NCI-H1436 treated with DMSO at 0.1 percent for 48 hours (cell line): ENCODE results near the gene IQCC.
A peak's percentile ranks its signal among the peaks of the same experiment; 100 is the strongest.

Experiments
- DNase-seq: peaks from one replicate; lab custom pipeline; 2025; lab: John Stamatoyannopoulos, UW

IQCC gene

DNA sequence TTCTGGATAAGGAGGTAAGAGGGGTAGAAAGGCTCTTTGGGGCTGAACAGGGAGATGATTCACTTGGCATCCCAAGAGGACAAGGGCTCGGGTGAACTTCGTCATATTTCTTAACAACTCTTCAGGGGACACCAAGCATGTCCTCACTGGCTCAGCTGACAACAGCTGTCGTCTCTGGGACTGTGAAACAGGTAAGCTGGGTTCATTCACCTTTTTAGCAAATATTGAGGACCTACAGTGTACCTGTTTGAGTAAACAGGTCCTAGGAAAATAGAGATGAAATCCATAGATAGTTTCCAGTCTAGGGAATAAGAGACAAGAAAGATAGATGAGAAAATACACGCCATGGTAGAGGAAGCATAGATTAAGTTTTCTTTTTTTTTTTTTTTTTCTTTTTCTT lies 18.8 kb downstream of the IQCC start:
- DNase-seq, result no peak

DNA sequence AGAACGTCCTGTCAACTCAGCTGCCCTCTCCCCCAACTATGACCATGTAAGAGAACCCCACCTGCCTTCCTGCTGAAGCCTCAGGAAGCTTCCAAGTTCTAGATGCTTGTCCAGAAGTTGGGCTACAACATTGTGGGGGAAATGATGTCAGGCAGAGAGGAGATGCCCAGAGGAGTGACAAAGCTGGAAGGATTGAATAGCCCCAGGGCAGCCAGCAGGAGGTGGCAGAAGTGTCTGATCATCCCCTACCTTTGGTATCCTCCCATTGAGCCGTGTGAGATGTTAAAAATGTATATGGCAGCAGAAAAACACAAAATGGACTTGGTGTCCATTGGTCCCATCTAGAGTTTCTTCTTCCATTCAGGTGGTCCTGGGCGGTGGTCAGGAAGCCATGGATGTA lies 23.3 kb downstream of the IQCC start:
- no peak for DNase-seq

DNA sequence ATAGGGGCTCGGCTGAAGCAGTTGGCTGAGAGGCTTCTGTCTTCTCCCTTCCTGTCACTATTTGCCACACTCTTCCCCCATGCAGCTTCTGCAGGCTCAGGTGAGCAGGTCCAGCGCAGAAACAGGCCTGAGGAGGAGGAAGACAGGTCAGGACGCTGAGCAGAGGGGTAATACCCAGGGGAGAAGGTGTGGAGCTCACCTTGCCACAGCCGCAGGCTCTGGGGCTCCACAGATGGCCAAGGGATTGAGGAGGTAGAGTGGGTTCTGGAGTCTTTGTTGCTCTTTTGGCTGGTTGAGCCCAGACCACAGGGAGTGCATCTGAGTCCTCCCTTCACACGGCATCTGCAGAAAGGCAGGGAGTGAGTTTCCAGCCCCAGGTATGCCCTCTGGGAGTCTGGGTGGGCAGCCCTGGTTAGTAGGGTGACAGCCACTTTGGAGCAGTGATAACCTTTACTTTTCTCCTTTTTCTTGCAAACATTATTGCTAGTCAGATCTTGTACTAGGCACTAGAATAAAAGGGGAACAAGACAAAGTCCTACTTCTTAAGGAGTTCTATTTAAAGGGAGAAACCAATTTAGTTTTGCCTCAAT lies 26.5 kb downstream of the IQCC start:
- DNase-seq, result no peak

DNA sequence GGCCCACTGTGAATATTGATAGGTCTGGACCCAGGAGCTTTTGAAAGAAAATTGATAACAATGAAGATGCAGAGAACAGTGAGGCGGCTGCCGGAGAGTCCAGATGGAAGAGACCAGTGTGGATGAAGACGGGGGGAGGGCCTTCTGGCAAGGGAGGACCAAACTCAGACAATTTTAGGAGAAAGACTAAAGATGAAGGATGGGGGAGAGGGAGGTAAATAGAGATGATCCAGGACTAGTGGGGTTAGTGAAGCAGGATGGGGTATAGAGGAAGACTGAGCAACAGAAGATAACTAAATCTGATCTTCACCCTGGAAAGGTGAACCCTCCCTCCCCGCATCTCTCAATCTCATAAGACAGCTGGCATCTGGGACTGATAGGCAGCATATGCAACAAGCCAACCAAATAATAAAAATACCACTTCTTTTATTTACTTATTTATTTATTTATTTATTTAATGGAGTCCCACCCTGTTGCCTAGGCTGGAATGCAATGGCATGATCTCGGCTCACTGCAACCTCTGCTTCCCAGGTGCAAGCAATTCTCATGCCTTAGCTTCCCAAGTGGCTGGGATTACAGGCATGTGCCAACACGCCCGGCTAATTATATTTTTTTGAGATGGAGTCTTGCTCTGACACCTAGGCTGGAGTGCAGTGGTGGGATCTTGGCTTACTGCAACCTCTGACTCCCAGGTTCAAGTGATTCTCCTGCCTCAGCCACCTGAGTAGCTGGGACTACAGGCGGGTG lies 27.3 kb downstream of the IQCC start:
- DNase-seq, result no peak

DNA sequence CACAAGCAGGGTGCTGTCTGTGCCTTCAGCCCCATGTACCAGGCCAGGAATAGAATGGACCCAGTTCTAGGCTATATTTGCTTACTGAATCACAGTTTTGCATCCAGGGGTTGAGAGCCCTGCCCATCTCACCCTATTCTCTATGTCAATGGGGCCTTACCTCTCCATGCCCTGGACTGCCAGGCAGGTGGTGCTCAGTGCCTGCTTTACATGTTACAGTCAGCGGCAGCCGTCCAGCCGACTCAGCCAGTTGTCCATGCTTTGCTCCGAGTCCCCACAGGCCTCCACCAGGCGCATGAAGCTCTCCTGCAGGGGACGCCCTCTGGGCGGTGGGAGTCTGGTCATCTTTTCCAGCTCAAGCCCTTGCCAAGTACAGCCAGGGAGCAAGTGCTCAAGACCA lies 29.3 kb downstream of the IQCC start:
- no peak for DNase-seq

DNA sequence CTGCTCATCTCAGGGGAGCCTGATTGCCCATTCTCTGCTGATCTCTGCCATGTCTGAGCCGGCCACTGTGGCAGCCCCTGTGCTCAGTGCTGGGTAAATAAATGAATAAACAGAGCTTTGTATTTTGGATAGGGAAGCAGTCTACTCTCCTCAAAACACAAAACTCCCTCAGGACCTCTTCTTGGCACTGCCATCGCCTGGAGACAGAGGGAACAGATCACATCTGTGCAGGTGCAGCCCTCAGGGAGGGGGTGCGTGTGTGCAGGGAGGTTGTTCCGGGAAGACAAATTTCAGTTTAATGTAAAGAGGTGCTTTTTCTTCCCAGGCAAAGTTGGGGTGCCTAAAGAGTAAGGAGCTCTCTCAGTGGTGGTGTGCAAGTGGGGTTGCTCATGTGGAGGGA lies 33.9 kb downstream of the IQCC start:
- DNase-seq, result no peak

DNA sequence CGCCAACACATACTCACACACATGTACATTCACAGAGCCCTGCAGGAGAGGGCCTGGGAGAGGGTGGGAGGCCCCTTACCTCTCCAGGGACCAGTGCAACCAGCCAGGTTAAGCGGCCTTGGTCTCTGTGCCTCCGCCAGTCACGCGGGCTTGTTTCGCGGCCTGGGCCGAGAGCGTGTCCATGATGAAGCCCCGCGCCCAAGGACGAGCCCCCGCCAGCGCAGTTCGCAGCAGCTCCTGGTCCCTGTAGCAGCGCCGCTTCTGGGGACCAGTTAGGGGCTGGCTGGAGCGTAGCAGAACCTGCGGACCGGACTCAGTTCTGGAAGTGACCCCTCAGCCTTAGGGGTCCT lies 34.3 kb downstream of the IQCC start:
- DNase-seq, result no peak

DNA sequence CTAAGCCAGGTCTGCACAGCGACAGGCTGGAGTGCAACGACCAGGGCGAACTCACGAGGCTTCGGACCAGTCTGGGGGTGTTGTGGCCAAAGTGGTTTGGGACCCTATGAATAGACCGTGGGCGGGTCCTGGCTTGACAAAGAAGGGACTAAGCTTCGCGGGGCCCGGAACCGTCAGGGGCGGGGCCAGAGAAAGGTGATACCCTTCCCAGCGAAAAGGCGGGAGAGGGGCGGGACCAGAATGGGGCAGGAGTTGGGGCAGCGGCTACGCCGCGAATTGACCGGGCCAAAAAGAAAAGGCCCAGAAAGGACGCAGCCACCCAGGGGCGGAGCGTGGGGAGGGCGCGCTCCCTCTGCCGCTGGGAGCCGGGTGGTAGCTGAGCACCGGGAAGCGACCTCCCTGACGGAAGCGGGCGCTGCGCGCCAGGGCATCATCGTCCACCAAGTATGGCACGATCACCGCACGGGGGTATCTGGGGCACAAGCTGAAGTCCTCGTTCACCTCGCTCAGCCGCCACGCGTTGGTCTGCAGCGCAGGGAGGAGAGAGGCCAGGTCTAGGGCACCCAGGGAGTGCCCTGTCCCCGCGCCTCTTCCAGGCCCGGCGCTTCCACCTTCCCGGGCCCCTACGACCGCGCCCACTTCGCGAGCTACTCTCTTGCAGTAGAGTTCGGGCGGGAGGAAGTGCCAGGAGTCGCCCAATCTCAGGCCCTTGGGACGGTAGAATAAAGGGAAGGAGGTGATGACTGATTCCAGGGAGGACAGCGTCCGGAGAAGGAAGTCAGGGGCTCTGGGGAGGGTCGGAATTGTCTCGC lies 34.9 kb downstream of the IQCC start:
- DNase-seq, result peak; percentile 37

DNA sequence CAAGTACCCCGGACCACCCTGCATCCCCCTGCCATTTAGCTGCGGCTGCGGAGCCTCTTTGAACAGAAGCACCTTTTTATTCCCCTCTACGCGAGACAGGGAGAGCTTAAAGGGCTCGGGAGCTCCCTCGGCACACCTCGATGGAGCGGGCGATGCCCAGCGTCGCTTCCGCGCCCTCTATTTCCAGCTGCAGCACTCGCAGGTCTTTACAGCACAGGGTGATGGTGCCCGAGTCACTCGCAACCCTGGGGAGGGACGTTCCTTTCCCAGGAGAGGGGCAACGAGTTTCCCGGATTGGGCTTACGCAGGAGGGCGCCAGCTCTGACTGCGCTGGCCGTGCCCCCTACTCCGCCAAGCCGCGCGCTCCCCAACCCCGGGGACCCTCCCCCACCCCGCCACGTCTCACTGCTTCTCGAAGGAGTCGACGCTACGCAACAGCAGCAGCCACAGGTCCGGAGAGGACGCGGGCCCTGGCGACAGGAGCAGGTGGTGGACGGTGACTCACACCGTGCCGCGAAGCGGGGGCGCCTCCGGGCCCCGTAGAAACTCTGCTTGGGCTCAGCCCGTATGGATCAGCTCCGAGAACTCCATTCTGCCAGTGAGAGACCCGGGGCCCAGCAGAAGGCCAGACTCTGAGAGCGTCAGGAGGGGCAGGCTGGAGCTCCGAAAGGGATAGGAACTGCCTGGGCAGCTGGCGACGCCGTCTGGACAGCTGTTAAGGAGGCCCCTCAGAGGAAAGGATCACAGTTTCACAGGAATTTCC lies 35.7 kb downstream of the IQCC start:
- DNase-seq, result no peak

DNA sequence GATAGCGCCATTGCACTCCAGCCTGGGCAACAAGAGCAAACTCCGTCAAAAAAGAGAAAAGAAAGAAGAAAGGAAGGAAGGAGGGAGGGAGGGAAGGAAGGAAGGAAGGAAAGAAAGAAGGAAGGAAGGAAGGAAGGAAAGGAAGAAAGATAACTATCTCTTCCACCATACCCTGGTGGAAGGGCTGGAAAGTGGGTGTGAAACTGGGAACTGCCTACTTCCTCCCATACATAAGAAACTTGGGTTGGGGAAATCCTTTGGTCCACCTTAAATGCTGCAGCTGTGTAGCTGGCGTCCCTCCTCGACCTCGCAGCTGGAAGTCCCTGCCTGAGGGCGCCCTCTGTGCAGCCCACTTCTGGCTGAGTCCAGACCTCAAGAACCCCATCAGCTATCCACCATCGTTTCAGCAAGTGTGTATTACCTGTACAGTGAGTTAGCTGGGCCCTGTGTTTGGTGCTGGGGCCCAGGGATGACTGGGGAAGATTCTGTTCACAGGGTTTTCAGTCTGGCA lies 36.9 kb downstream of the IQCC start:
- DNase-seq, result no peak

DNA sequence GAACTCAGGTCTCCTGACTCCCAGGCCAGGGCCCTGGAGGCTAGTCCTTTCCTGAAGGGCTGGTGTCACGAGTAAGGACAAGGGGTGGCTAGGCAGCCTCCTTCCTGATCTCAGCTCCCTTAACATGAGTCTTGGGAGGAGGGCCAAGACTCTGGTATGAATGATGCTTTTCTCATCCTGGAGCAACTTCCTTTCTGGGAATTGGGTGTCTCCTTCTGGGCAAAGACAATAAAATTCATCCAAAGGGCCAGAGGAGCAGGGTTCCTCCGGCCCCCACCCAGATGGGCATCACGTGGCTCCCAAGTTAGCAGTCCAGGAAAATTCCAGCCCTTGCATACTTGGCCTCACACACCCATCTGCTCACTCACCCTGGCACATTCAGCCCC lies 41.4 kb downstream of the IQCC start, which contains the start of gene FAM167B:
Gene FAM167B, plus strand, starts transcription at position 335 of the 386 bp plus-strand sequence. CDS start 200 bp downstream, outside the sequence.
- no peak for DNase-seq

DNA sequence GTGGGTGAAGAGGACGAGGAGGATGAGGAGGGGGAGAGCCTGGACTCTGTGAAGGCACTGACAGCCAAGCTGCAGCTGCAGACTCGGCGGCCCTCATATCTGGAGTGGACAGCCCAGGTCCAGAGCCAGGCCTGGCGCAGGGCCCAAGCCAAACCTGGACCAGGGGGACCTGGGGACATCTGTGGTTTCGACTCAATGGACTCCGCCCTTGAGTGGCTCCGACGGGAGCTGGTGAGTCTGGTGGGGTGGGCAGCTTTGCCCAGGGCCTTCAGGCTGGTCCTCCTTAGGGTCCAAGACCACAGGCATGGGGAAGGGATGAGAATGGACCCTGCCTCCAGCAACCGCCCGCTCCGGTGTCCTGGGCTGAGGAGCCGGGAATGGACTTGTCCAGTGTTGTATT lies 42.0 kb downstream of the IQCC start:
- DNase-seq, result no peak

DNA sequence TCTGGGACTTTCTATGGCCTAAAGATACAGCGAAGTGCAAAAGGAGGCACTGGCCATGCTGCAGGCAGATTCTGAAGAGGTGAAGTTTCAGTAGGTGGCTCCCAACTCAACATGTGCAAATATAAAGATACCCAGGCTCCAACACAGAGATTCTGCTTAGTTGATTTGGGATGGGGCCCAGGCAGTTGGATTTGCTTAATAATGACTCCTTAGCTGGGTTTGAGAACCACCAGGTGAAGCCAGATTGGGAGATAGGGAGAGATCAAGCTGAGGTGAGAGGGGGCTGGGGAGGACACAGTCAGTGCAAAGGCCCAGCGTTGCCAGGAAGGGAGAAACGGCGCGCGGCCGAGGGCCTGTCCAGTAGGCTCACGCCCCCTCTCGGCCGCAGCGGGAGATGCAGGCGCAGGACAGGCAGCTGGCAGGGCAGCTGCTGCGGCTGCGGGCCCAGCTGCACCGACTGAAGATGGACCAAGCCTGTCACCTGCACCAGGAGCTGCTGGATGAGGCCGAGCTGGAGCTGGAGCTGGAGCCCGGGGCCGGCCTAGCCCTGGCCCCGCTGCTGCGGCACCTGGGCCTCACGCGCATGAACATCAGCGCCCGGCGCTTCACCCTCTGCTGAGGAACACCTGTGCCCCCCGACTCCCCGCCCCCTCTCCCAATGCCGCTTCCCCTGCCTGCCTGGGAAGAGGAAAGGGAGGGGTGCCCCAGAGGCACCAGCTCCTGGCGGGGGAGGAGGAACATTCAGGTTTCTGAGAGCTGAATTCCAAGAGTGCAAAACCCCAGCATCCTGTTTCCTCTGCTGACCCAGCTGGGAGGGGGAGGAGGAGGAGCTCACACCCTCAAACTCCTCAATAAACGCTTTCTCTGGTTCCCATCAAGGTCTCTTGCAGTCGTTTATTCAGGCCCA lies 42.8 kb downstream of the IQCC start:
- peak; percentile 23 for DNase-seq

DNA sequence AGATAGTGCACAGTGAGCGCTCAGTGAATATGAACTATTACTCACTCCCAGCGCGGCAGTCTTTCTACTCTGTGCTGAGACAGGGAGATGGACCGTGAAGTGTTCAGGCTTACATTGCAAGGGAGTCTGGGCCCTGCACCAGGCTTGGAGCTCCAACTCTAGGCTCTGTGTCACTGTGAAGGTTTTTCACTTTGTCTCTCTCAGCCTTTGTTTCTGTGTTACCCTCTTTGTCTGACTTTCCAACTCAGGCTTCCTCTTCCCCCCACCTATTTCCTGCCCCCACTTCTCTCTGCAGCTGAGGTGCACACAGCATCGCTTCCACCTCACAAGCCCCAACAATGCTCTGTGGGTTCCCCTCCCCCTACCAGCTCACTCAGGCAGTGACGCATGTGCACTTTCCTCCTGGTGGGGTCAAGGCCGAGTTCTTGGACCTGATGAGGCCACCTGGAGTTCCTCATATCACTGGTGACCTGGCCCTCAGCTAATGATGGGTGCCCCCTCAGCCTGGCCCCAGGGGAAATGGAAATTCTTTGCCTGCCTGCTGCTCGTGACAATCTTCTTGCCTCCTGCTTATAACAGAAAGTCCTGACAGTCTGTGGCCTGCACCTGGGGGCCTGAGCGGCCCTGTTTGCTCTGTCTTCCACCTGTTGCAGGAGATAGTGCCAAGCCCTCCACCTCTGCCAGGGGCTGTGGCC lies 44.5 kb downstream of the IQCC start:
- DNase-seq, result no peak

DNA sequence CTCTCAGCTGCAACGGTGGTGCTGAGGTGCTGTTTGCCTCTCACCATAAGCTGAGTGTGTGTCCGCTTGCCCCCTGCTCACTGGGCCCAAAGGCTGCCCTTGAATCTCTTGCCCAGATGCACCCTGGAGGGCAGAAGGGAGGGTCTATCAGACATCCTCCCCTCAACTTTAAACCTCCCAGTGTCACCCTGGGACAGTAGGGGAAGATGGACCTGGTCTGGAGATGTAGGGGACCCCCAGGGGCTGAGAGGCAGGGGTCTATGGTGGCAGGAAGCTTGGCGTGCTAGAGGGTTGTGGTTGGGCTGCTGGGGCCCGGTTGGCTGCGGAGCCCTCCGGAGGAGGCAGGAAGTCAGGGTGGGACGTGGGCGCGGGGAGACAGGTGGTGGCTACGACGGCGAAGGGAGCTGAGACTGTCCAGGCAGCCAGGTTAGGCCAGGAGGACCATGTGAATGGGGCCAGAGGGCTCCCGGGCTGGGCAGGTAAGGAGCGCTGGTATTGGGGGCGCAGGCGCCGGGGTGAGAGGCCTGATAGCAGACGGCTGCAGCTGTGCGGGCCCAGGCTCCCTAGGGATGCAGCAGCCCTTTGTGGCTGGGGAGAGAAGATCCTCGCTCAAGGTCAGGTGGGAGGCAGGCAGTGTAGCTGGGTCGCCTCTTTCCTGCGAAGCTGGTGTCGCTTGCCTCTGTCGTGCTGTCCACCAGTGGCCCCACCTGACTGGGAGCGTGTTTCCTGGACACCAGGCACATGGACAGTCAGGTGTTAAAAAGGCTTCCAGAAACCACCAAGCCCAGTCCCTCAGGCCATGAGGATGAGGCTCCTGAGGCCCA lies 45.6 kb downstream of the IQCC start, which contains the start of gene LCK:
Gene LCK, plus strand, starts transcription at position 373 of the 824 bp plus-strand sequence. CDS start 23,065 bp downstream, outside the sequence.
- DNase-seq, result no peak

DNA sequence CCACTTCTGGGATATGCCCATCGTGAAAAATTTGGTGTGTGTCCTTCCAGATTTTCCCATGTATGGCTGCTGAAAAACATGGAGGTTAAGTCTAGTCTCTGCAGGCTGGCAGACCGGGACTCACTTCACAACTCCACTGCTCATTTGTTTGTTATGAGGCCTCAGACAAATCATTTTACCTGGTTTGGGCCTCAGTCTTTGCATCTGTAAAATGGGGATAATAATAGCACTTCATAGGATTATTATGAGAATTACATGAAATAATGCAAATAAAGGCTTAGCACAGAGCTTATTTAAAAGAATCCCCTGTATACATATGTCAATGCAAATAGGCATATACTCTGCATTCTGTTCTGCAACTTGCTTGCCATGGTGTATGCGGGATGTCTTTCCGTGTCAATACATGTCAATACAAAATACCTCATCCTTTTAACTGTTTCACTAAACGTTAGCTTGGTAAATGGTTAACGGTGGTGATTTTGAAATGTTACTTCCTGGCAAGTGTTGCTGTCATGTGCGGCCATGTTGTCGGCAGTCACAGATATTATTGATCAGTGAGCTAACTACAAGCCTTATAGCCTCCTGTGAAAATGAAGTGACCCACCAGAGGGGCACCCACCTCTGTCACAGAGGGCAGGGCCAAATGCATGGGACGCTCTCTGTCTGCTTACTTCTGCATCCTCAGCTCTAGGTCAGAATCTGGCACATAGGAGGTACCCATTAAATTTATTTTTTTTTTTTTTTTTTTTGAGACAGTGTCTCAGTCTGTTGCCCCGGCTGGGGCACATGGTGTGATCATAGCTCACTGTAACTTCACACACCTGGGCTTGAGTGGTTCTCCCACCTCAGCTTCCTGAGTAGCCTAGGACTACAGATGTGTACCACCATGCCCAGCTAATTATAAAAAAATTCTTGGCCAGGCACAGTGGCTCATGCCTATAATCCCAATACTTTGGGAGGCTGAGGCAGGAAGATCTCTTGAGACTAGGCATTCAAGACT lies 49.9 kb downstream of the IQCC start:
- no peak for DNase-seq

DNA sequence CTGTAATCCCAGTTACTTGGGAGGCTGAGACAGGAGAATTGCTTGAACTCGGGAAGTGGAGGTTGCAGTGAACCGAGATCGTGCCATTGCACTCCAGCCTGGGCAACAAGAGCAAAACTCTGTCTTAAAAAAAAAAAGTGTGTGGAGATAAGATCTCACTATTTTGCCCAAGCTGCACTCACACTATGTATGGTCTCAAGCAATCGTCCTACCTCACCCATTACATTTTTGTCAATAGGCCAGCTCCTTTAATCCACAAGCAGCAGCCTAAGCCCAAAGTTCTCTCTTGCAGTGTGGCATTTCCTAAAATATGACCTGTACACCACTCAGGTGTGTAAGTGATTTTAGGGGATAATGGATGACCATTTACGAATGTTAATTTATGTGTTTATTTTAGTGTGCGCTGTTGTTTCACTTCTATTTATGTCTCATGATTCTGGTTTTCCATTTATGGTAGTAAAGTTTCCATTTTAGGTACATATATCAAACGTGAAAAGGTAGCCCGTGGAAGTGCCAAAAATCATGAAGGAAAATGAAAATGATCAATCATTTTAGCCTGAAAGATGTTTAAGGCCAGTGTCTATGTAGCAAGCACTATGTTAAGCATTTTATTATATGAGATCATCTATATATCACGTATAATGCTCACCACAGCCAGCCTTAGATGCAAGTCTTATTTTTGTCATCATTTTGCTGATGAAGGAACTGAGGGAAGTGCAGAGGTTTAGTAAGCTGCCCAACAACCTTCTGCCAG lies 51.2 kb downstream of the IQCC start:
- DNase-seq, result no peak

DNA sequence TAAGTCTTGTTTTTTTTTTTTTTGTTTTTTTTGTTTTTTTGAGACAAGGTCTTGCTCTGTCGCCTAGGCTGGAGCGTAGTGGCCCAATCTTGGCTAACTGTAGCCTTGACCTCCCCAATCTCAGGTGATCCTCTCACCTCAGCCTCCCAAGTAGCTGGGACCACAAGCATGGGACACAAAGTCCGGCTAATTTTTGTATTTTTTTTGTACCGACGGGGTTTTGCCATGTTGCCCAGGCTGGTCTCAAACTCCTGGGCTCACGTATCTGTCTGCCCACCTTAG lies 51.7 kb downstream of the IQCC start:
- no peak for DNase-seq
